Activated CD4-positive, alpha-beta T cell treated with anti-CD3 and anti-CD28 coated beads, Interleukin-2, amount 50 U/mL, for 48 hours (primary cell): Measurements from ENCODE around the gene TAF5L.
"Not testable (repeated sequence)": the region's sequence is repeated elsewhere in the genome, so short reads cannot be mapped to it uniquely, and the experiment has no call there.

Experiments used
- DNase-seq, 2 experiments: peaks; one replicate each; pipeline ENCODE4 v3.0.0-alpha.2; 2020

The TAF5L gene

DNA sequence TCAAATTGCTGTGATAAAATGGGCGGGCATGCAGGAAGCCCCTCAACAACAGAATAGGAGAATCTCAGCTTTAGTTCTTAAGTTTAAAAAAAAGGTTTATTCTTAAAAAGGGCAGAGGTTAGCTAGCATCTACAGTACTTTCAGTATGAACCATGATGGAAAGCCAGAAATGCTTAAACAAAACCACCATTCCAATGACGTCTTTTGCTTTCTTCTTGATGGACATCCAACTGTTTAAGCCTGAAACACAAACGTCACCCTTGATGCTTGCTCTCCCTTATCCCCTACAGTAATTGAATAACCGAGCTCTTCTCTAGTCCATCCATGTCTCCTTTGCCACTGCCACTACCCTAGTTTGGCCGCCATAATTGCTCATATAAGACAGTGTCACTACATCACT is 25.7 kb downstream of the TAF5L start:
- DNase-seq: no peak

- DNase-seq: no peak
These were observed 26.5 kb downstream of the TAF5L start for GRCh38 chr1:229599218-229599954.

GRCh38 chr1:229597877-229598276 is 28.0 kb downstream of the TAF5L start:
- DNase-seq: no peak

DNA sequence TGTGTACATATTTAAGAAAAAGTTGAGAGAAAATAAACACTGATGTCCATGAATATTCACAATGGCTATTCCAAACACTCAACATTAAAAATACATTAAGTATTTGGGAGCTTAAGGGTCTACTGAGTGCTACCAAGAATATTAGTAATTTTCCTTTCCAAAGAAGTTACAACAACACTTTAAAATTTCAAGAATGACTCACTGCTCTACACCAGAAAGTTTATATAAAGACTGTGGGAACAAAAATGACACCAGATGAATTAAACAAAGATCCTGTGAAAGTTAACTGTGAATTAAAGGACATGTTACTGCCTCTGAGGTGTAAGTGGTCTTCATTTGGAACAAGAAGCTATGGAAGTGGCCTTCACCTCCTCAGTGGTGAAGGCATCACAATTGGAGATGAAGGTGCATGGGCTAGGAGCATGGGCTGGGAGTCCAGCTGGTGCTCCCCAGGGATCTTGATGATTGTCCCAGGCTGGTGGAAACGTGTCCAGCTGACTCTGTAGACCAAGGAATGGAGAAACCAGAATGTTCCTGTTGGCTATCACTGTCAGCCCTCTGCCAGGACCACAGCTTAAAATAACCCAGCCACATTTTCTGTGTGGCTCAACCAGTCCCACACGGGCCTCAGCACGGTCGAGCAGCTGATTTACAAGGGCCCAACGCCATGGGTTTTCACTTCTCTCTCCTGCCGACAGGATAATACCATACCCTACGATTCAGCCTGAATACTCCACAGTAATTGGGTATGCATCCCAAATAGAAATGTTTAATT is 28.8 kb downstream of the TAF5L start:
- DNase-seq: no peak

DNA sequence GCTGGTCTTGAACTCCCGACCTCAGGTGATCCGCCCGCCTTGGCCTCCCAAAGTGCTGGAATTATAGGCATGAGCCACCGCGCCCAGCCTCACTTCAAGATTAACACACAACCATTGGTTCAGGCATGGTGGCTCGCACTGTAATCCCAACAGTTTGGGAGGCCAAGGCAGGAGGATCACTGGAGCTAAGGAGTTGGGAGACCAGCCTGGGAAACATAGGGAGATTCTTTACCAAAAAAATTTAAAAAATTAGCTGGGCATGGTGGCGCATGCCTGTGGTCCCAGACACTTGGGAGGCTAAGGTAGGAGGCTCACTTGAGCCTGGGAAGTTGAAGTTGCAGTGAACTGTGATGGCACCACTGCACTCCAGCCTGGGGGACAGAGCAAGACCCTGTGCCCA is 30.0 kb downstream of the TAF5L start:
- not testable (repeated sequence) for DNase-seq

DNA sequence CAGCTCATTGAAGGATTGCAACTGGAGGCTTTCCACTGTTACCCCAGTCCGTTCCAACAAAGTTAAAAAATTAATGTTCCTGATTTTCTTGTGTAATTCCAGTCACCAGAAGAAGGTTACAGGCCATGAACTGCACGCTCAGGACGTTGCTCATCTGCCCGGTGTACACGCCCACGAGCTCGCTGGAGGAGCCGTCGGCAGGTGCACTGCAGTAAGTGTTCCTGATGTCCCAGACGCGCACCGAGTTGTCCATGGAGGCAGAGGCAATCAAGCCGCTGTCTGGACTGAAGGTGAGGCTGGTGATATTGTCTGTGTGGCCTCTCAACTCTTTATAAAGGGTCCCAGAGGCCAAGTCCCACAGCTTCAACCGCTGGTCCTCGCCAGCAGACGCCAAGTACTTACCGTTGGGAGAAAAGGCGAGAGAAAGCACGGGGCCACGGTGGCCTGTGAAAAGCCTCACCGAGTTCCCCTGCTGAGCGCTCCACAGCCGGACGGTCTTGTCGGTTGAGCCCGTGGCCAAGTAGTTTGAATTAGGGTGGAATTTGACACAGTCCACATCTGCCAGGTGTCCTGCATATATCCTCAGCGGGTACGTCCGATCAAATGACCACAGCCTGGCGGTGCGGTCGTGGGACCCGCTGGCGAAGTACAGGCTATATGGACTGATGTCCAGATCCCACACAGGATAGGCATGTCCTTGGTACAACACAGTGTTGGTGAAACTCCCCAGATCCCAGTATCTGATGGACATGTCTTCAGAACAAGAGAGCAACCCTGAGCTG is 31.5 kb downstream of the TAF5L start:
- no peak for DNase-seq

DNA sequence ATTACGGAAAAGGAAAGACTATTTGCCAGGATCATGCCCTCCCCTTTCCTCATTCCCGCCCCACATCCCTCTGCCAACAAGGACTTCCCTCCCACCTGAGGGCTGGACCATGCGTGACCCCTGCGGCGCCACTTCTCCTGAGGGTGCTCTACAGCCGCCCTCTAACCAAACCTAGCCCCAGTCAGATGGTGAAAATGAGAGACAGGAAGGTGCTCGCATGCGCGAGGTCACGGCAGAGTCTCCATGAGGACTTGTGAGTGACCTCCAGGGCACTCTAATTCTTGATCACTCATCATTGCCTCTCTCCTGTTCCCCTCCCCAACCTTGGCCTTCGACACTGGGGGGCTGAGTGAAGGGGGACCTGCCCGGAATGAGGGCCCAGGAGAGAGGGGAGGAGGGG is 32.1 kb downstream of the TAF5L start:
- DNase-seq: no peak

- DNase-seq: no peak
These were observed 35.8 kb downstream of the TAF5L start for GRCh38 chr1:229590119-229590518.

- DNase-seq: no peak
These were observed 40.6 kb downstream of the TAF5L start for GRCh38 chr1:229585338-229585737.

GRCh38 chr1:229582715-229583114 is 43.2 kb downstream of the TAF5L start:
- DNase-seq: no peak

DNA sequence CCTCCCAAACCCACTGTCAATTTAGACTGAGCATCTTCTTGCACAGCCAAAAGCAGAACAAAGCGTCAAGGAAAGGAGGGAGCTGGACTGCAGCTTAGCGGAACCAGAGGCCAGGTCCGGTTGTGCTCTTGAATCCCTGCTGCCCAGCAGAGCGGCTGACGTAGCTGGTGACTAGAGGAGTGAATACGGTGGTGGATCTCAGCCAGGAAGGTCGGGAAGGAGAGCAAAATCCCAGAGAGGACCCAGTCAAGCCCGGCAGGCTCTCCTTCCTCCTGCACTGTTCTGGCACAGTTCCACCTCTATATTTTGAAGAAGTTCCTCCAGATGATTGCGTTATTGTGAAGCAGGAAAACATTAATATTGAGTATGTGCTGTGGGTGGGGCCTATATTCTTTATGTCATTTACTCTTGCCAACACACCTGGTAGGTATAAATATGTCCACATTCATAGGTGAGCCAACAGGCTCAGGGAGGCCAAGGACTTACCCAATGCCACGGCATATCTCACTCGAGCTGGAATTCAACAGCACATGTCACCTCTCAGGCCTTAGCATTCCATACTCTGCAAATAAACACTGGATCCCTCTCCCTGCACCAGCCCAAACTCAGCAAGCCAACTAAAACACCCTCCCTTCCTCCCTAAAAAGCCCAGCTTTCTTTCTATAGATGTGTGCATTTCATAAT is 43.8 kb downstream of the TAF5L start:
- DNase-seq: no peak

DNA sequence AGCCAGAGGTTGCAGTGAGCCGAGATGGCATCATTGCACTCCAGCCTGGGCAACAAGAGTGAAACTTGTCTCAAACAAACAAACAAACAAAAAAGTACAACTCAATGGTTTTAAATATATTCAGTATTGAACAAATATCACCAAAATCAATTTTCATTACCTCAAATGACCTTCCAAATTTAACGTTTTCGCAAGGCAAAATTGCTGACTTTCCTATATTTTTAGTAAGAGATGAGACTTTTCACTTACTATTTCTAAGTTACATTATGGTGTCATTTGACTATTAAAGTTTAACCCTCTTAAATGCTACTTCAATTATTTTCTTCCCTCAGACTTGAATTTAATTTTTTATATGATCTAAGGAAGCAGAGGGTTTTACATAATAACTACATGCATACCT is 44.4 kb downstream of the TAF5L start:
- no peak for DNase-seq

DNA sequence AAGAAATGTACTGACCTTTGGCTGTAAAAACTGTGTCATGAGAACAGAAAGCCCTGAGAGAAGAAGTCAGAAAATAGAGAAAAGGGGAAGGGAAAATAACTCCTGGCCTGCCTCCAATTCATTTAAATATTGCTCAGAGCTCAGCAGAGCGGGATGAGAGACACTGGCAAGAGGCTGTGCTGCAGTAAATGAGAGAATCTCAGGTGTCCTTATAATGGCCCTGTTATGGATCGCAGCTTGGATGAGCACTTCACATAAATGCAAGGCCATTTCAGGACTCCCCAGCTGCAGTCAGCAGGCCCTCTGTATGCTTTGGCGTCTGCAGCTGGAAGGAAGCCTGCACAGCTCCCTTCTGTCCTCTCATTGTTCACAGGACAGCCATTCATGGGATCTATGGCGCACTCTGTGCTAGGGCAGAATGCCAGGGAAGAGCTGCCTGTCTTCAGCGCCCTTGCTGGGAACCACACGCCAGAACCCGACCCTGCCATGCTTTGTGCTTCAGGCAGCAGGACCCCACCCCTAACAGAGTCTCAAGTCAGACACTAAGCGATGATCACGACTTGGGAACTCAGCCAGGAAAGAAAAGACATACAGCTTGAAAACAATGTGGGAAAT is 46.8 kb downstream of the TAF5L start:
- no peak for DNase-seq

DNA sequence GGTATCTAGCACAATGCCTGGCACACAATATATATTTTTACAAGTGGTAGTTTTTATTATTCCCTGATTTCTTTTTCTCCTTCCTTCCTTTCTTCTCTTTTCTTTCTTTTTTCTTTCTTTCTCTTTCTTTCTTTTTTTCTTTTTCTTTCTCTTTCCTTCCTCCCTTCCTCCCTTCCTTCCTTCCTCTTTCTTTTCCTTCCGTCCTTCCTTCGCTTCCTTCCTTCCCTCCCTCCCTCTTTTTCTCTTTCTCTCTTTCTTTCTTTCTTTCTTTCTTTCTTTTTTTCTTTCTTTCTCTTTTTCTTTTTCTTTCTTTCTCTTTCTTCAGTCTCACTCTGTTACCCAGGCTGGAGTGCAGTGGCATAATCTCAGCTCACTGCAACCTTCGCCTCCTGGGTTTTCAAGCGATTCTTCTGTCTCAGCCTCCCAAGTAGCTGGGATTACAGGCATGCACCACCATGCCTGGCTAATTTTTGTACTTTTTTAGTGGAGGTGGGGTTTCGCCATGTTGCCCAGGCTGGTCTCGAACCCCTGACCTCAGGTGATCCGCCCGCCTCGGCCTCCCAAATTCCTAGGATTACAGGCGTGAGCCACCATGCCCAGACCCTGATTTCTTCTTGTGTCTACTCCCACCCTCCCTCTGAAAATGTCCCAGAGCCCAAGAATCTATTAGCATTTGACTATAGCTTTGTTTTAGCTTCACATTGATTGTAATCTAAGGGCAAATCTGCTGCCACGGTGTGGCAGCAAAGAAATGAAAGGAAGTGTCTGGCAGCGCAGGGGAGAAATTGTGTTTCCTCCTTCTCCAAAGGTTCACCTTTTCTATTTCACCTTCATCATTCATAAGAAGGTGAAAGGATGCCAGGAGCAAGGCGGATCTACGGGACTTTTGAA is 47.5 kb downstream of the TAF5L start:
- no peak for DNase-seq

- DNase-seq: no peak
These were observed 51.1 kb downstream of the TAF5L start for GRCh38 chr1:229574679-229575442.

GRCh38 chr1:229572286-229572685 is 53.6 kb downstream of the TAF5L start:
- no peak for DNase-seq

DNA sequence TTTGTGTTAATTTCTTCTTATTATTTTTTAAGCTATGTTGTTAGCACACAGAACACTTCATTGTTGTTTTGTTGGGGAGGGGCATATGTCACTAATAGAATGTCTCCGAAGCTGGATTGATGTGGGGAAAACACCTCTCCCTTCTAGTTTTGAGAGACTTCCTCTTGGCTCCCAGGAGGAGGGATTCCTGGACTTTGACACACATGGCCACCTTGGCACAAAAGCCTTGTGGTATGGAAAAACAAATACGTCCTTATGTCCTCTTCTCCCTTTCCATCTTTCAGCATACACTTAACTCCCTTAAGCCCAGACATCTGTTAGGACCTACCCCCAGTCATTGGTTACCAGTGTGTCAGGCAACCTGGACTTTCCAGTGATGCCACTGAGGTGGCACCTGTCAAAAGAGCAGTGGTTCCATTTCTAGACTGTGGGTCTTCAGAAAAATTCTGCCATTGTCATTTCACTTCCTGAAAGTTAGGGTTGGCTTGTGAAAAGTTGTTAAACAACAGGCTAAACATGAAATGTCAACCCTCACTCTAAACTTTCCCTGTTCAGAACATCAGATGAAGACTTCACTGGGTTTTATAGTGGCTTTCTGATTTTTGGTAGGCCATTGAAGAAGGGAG is 54.9 kb downstream of the TAF5L start:
- no peak for DNase-seq

- no peak for DNase-seq
These were observed 55.6 kb downstream of the TAF5L start for GRCh38 chr1:229570305-229570704.

- DNase-seq: no peak
These were observed 58.6 kb downstream of the TAF5L start for GRCh38 chr1:229567109-229567868.
